ENCODE data around the gene VPS50.
A peak's percentile ranks its signal among the peaks of the same experiment; 100 is the strongest.

VPS50 gene

DNA sequence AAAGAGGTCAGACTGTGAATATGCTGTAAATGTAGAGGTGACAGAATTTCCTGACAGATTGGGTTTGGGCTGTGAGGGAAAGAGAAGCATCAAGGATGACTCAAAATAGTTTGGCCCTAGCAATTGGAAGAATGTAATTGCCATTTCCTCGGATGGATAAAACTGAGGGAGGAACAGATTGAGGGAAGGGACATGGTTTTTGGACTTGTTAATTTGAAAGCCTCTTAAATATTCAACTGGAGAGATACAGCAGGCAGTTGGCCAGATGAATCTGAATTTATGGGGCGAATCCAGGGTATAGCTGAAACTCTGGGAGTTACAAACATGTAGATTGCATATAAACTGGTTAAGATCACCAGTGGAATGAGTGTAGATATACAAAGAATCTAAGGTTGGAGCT, 3.4 kb downstream of the VPS50 start:
- TF ChIP-seq, protein P1, sequence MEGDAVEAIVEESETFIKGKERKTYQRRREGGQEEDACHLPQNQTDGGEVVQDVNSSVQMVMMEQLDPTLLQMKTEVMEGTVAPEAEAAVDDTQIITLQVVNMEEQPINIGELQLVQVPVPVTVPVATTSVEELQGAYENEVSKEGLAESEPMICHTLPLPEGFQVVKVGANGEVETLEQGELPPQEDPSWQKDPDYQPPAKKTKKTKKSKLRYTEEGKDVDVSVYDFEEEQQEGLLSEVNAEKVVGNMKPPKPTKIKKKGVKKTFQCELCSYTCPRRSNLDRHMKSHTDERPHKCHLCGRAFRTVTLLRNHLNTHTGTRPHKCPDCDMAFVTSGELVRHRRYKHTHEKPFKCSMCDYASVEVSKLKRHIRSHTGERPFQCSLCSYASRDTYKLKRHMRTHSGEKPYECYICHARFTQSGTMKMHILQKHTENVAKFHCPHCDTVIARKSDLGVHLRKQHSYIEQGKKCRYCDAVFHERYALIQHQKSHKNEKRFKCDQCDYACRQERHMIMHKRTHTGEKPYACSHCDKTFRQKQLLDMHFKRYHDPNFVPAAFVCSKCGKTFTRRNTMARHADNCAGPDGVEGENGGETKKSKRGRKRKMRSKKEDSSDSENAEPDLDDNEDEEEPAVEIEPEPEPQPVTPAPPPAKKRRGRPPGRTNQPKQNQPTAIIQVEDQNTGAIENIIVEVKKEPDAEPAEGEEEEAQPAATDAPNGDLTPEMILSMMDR (IDR thresholded peaks at IDR 0.05), result no peak
- H3K27me3 Mint-ChIP-seq (ENCODE audit: low read depth, poor library complexity), result peaks cover 8% of the 10 kb centered on the region
- H3K9me3 Mint-ChIP-seq, result no peaks in the 10 kb centered on the region
- no peaks in the 10 kb centered on the region for H3K36me3 Mint-ChIP-seq (ENCODE audit: low read depth)
- H3K27ac Mint-ChIP-seq, result no peak overlapping the region
- peaks cover 16% of the 10 kb centered on the region for H3K4me1 Mint-ChIP-seq
- no peak overlapping the region for H3K4me3 Mint-ChIP-seq
- no peak for DNase-seq

DNA sequence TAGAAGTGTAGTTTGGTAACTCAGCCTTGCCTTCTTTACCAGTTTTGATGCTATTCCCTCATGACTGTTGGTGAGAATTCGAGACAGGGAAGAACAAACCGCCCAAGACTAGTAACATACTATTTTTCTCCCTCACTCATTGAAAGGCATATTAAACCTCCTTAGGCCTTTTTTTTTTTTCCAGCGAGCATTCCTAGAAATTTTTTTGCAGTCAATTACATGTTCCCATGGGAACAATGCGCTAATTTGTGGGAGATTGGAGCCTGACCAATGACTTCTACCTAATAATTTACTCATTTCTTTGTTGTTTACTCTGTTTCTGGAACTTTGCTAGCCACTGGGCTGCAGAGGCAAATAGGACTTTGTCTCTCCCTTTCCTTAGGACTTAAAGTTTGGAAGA, 6.0 kb downstream of the VPS50 start:
- Mint-ChIP-seq H3K27me3 (ENCODE audit: low read depth, poor library complexity) (peaks cover 4% of the 10 kb centered on the region), H3K36me3 (ENCODE audit: low read depth) (no peaks in the 10 kb centered on the region), H3K4me1 (no peaks in the 10 kb centered on the region), H3K4me3 (no peak overlapping the region), H3K27ac (no peak overlapping the region), H3K9me3 (no peaks in the 10 kb centered on the region)
- no peak for DNase-seq
- TF ChIP-seq, protein P1 (IDR thresholded peaks at IDR 0.05), result no peak

DNA sequence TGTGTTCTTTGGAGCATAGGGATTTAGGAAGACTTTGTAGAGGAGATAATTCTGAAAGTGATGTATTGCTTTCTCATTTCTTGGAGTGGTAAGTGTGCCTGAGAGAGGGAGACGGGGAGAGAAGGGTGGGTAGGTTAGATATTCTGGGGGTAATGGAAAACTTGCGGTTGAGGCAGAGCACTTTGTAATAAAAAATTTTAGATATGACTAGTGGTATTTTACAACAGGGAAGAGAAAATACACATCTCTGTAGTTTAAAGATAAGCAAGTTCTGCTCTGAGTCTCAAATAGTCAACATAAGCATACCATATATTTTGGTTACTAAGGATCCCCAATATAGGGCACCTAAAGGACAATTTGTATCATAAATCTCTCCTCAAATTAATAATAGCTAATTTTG, 6.6 kb downstream of the VPS50 start:
- Mint-ChIP-seq H3K27me3 (ENCODE audit: low read depth, poor library complexity) (peaks cover 4% of the 10 kb centered on the region), H3K36me3 (ENCODE audit: low read depth) (no peaks in the 10 kb centered on the region), H3K27ac (no peak overlapping the region), H3K4me3 (no peak overlapping the region), H3K9me3 (no peaks in the 10 kb centered on the region), H3K4me1 (no peaks in the 10 kb centered on the region)
- DNase-seq, result no peak
- TF ChIP-seq, protein P1 (IDR thresholded peaks at IDR 0.05), result no peak

DNA sequence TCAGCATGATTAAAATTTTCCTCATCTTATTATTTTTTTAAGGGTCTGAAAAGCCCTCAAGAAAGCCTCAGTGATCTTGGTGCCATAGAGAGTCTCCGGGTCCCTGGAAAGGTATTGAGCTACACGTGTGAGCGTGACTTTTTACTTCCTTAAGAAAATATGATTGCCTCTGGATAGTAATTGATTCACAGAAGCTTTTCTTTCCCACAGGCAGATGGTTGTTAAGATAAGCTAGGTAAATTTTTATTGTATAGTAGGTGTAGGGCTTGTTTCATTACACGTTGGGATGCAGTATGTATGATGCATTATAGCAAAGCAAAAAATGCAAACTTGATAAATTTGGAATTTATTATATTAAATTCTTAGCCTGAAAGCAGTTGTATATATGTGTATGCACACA, 7.7 kb downstream of the VPS50 start:
- no peaks in the 10 kb centered on the region for H3K4me1 Mint-ChIP-seq
- no peak overlapping the region for H3K4me3 Mint-ChIP-seq
- TF ChIP-seq, protein P1 (IDR thresholded peaks at IDR 0.05), result no peak
- DNase-seq, result no peak
- H3K36me3 Mint-ChIP-seq (ENCODE audit: low read depth), result no peaks in the 10 kb centered on the region
- no peaks in the 10 kb centered on the region for H3K9me3 Mint-ChIP-seq
- no peak overlapping the region for H3K27ac Mint-ChIP-seq
- H3K27me3 Mint-ChIP-seq (ENCODE audit: low read depth, poor library complexity), result peaks cover 4% of the 10 kb centered on the region

DNA sequence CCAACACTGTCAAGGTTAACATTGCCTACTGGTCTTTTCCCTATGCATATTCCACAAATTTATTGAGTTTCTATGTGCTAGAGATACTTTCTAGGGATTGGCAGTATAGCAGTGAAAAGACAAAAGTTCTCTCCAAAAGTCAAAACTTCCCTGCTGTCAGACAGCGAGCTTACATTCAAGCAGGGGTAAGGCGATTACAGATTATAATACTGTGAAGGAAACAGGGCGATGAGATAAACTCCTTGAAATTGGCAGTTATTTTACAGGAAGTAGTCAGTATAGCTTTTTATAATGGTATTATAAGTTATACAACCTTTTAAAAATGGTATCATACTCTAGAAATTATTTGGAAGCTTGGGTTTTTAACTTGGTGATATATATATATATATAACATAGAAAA, 9.9 kb downstream of the VPS50 start:
- Mint-ChIP-seq H3K9me3 (no peaks in the 10 kb centered on the region), H3K4me1 (no peaks in the 10 kb centered on the region), H3K27me3 (ENCODE audit: low read depth, poor library complexity) (peaks cover 4% of the 10 kb centered on the region), H3K36me3 (ENCODE audit: low read depth) (no peaks in the 10 kb centered on the region), H3K27ac (no peak overlapping the region), H3K4me3 (no peak overlapping the region)
- no peak for DNase-seq
- TF ChIP-seq, protein P1 (IDR thresholded peaks at IDR 0.05), result no peak

DNA sequence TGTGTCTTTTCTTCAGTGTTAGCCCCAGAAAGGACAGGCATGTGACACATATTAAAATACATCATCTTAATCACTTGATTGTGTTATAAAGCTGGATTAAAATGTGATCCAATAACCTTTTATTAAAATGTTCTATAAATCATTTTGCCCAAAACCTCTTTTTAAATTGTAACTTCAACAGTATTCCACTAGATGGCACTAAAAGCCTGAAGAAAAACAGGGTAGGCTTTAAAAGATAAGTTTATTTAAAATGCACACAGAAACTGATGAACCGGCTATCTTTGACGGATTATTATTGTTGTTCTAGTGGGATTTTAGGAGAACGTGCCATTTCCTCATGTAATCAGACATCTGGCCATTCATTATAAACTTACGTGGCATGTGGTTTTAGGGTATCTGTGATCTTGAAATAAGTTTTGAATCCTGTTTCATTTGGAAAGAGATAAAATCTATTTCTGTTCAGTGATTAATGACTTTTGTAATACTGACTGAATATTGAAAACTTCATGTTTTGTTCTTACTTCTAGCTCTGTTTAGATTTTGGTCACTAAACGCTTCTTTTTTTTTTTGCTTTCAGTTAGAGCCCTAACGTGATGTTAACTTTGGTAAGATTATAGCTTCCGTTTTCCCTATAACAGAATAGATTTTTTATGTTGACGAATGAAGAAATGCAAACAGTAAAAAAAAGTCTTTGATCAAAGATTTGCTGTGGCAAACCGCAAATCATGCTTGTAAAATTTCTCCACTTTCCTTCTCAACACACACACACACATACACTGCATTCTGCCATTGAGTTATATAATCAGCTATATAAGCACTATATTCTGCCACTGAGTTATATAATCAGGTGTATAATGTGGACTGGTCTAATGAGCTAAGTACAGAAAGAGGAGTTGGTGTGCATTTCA, 13.6 kb downstream of the VPS50 start:
- Mint-ChIP-seq H3K27me3 (ENCODE audit: low read depth, poor library complexity) (no peaks in the 10 kb centered on the region), H3K4me3 (no peak overlapping the region), H3K27ac (no peak overlapping the region), H3K4me1 (no peaks in the 10 kb centered on the region), H3K9me3 (no peaks in the 10 kb centered on the region), H3K36me3 (ENCODE audit: low read depth) (no peaks in the 10 kb centered on the region)
- TF ChIP-seq, protein P1 (IDR thresholded peaks at IDR 0.05), result peak; percentile 60
- no peak for DNase-seq

Data from nephron progenitor cell (in vitro differentiated cells).